H1 (cell line): ENCODE measurements around the gene CDCP1. TPM values are rescaled to one million over a fixed set of nuclear protein-coding genes. Genes with fewer than 3 reads are reported as not detected.

Source experiments
- CTCF ChIA-PET: fragments of 300-600 bp; sonication (Branson Sonifier 250); formaldehyde crosslinking; loops from one replicate; lab custom pipeline; 2021; ENCODE audit not compliant: partially characterized antibody; lab: Charles Lee
- POLR2A ChIA-PET: fragments of 300-600 bp; sonication (Branson Sonifier 250); formaldehyde crosslinking; loops from one replicate; lab custom pipeline; 2021; ENCODE audit warnings: inconsistent platforms; ENCODE audit not compliant: partially characterized antibody; lab: Charles Lee
- DNase-seq, 2 experiments: peaks; one replicate each; pipeline versions ENCODE4 v3.0.0 to v3.0.0-alpha.2; 2010 to 2022; ENCODE audit warnings: low spot score in 2 of 2, low read depth in 1 of 2, mixed read lengths in 1 of 2
- FAIRE-seq: peaks from 2 replicates; lab custom pipeline; 2011; peaks lifted over from hg19 to GRCh38; lab: Jason Lieb, UNC
- H2AFZ ChIP-seq: 2 replicates; pipeline ENCODE4 v1.8.1; 2012; ENCODE audit warnings: low read length, inconsistent platforms
- H2AK5ac ChIP-seq: 2 replicates; pipeline ENCODE4 v1.6.1; 2013; ENCODE audit warnings: low read depth, low read length
- H2BK120ac ChIP-seq: replicated peaks from 2 replicates; pipeline ENCODE3; 2013; ENCODE audit warnings: low read depth, low read length, inconsistent platforms
- H2BK12ac ChIP-seq: 2 replicates; pipeline ENCODE4 v1.6.1; 2013; ENCODE audit warnings: low read depth, low read length
- H2BK15ac ChIP-seq: 2 replicates; pipeline ENCODE4 v1.6.1; 2013; ENCODE audit warnings: low read length
- H2BK20ac ChIP-seq: 2 replicates; pipeline ENCODE4 v1.6.1; 2013; ENCODE audit warnings: low read length
- H2BK5ac ChIP-seq: 2 replicates; pipeline ENCODE4 v1.6.1; 2013; ENCODE audit warnings: low read depth, low read length
- H3K14ac ChIP-seq: 2 replicates; pipeline ENCODE4 v1.6.1; 2013; ENCODE audit warnings: inconsistent platforms; ENCODE audit not compliant: insufficient read length
- H3K18ac ChIP-seq: 2 replicates; pipeline ENCODE4 v1.6.1; 2013; ENCODE audit warnings: low read length; ENCODE audit errors: extremely low read depth
- H3K23ac ChIP-seq: 2 replicates; pipeline ENCODE4 v1.6.1; 2013; ENCODE audit warnings: inconsistent platforms; ENCODE audit not compliant: insufficient read length
- H3K23me2 ChIP-seq: 2 replicates; pipeline ENCODE4 v1.6.1; 2013; ENCODE audit warnings: low read depth, low read length
- H3K27ac ChIP-seq: 2 replicates; pipeline ENCODE4 v1.6.1; 2011; ENCODE audit warnings: low read depth, low read length, inconsistent platforms
- H3K27me3 ChIP-seq, 4 experiments: replicated peaks in 1 of 4; 1 replicate in 1 of 4; 2 replicates in 3 of 4; pipeline versions ENCODE4 v1.6.1 to v1.8.1; 2011 to 2013; ENCODE audit warnings: low read length in 3 of 4, mild to moderate bottlenecking in 3 of 4, inconsistent platforms in 2 of 4, mixed read lengths in 2 of 4, moderate library complexity in 1 of 4; ENCODE audit not compliant: control insufficient read depth in 3 of 4, insufficient read depth in 3 of 4; ENCODE audit errors: extremely low read depth in 1 of 4
- H3K36me3 ChIP-seq, 4 experiments: 2 replicates each; pipeline versions ENCODE4 v1.6.1 to v1.8.1; 2011 to 2013; ENCODE audit warnings: mild to moderate bottlenecking in 4 of 4, low read length in 3 of 4, moderate library complexity in 2 of 4, control low read depth in 1 of 4, inconsistent platforms in 1 of 4; ENCODE audit not compliant: insufficient read depth in 4 of 4, control insufficient read depth in 2 of 4
- H3K4ac ChIP-seq: replicated peaks from 2 replicates; pipeline ENCODE3; 2013; ENCODE audit warnings: low read length, low read depth, mixed read lengths, inconsistent platforms; ENCODE audit not compliant: insufficient read length
- H3K4me1 ChIP-seq, 4 experiments: replicated peaks in 1 of 4; 1 replicate in 1 of 4; 2 replicates in 3 of 4; pipeline versions ENCODE4 v1.6.1 to v1.8.1; 2011 to 2013; ENCODE audit warnings: low read length in 3 of 4, inconsistent platforms in 2 of 4, mixed read lengths in 1 of 4; ENCODE audit not compliant: insufficient read depth in 4 of 4, control insufficient read depth in 3 of 4
- H3K4me2 ChIP-seq, 2 experiments: 2 replicates each; pipeline versions ENCODE4 v1.6.1 to v1.8.1; 2011 to 2013; ENCODE audit warnings: low read depth in 2 of 2, low read length in 2 of 2, control low read depth in 1 of 2, inconsistent platforms in 1 of 2, mild to moderate bottlenecking in 1 of 2; ENCODE audit not compliant: insufficient read depth in 1 of 2
- H3K4me3 ChIP-seq, 4 experiments: fragments of 200-600, 300-600 bp in 1 of 4; sonication (generic), shearing (Covaris generic), sonication (Bioruptor Twin) in 1 of 4; 2 replicates each; pipeline versions ENCODE4 v1.5.1 to v1.8.1; 2011 to 2016; ENCODE audit warnings: low read length in 4 of 4, low read depth in 3 of 4, control low read depth in 2 of 4, inconsistent platforms in 2 of 4, mild to moderate bottlenecking in 2 of 4, mixed read lengths in 1 of 4, moderate library complexity in 1 of 4; ENCODE audit not compliant: insufficient read depth in 2 of 4; ENCODE audit errors: extremely low read depth in 1 of 4
- H3K56ac ChIP-seq: replicated peaks from 2 replicates; pipeline ENCODE3; 2013; ENCODE audit warnings: low read depth, mild to moderate bottlenecking, mixed read lengths, low read length, inconsistent platforms; ENCODE audit not compliant: insufficient read length
- H3K79me1 ChIP-seq: 2 replicates; pipeline ENCODE4 v1.6.1; 2013; ENCODE audit warnings: low read depth, low read length, control low read depth
- H3K79me2 ChIP-seq, 2 experiments: 2 replicates each; pipeline versions ENCODE4 v1.6.1 to v1.8.1; 2012 to 2013; ENCODE audit warnings: low read length in 2 of 2, mild to moderate bottlenecking in 2 of 2, inconsistent platforms in 1 of 2; ENCODE audit not compliant: insufficient read depth in 2 of 2, control insufficient read depth in 1 of 2
- H3K9ac ChIP-seq, 4 experiments: replicated peaks in 1 of 4; 1 replicate in 1 of 4; 2 replicates in 3 of 4; pipeline versions ENCODE4 v1.6.1 to v1.8.1; 2011 to 2013; ENCODE audit warnings: low read depth in 3 of 4, low read length in 3 of 4, control low read depth in 2 of 4, mild to moderate bottlenecking in 2 of 4, moderate library complexity in 2 of 4, inconsistent platforms in 1 of 4; ENCODE audit errors: extremely low read depth in 1 of 4
- H3K9me3 ChIP-seq, 2 experiments: 2 replicates each; pipeline versions ENCODE4 v1.6.1 to v1.8.1; 2012 to 2013; ENCODE audit warnings: mild to moderate bottlenecking in 2 of 2, moderate library complexity in 2 of 2, control low read depth in 1 of 2, inconsistent platforms in 1 of 2, low read depth in 1 of 2, low read length in 1 of 2, mixed read lengths in 1 of 2; ENCODE audit not compliant: insufficient read depth in 2 of 2
- H4K20me1 ChIP-seq, 2 experiments: replicated peaks in 1 of 2; 2 replicates each; pipeline versions ENCODE3 to v1.8.1; 2011 to 2013; ENCODE audit warnings: inconsistent platforms in 2 of 2, low read length in 2 of 2, mild to moderate bottlenecking in 1 of 2; ENCODE audit not compliant: insufficient read depth in 2 of 2, control insufficient read depth in 1 of 2
- H4K5ac ChIP-seq: 2 replicates; pipeline ENCODE4 v1.6.1; 2013; ENCODE audit warnings: low read length, low read depth, mixed read lengths, inconsistent platforms; ENCODE audit not compliant: insufficient read length
- H4K8ac ChIP-seq: 2 replicates; pipeline ENCODE4 v1.8.0; 2013; ENCODE audit warnings: mild to moderate bottlenecking, moderate library complexity, low read length, inconsistent platforms; ENCODE audit not compliant: insufficient read depth; ENCODE audit errors: extremely low read depth
- H4K91ac ChIP-seq: replicated peaks from 2 replicates; pipeline ENCODE3; 2013; ENCODE audit warnings: low read length, mixed read lengths, inconsistent platforms; ENCODE audit not compliant: insufficient read length
- EZH2 ChIP-seq: fragments of 200-600 bp; sonication (generic); IDR thresholded peaks from 2 replicates; pipeline ENCODE4 v1.7.1; 2012; ENCODE audit warnings: low read depth, mild to moderate bottlenecking, moderate library complexity, low read length, inconsistent platforms; ENCODE audit not compliant: severe bottlenecking
- SP2 ChIP-seq: IDR thresholded peaks from 2 replicates; pipeline ENCODE4 v1.6.1; 2012; ENCODE audit warnings: mild to moderate bottlenecking, low read length, inconsistent platforms
- SUZ12 ChIP-seq: fragments of 200-600 bp; sonication (generic); IDR thresholded peaks from 2 replicates; pipeline ENCODE4 v1.6.1; 2012; ENCODE audit warnings: mild to moderate bottlenecking, inconsistent platforms, low read length, moderate library complexity, mixed read lengths
- whole genome bisulfite sequencing, 2 experiments: shearing (Covaris generic) in 1 of 2; methylation state at CpG; one replicate each; pipeline versions ENCODE4 v1.1.6 to v1.1.7; 2013 to 2015; ENCODE audit warnings: low lambda C conversion rate in 2 of 2, mixed read lengths in 2 of 2, inconsistent platforms in 1 of 2, low coverage in 1 of 2, missing lambda C conversion rate in 1 of 2; ENCODE audit not compliant: insufficient replicate concordance in 2 of 2, insufficient coverage in 1 of 2, insufficient read length in 1 of 2; ENCODE audit errors: extremely low coverage in 1 of 2, missing lambda C conversion rate in 1 of 2; 5-methylcytosine and 5-hydroxymethylcytosine counted together
- polyA plus RNA-seq, 7 experiments: library from polyadenylated mRNA; depleted of rRNA in 3 of 7; stranded (reverse) in 5 of 7; unstranded in 2 of 7; fragments of >200 nt in 5 of 7; fragments of 200-250 nt in 2 of 7; gene quantifications; 1 replicate in 5 of 7; 2 replicates in 1 of 7; 4 replicates in 1 of 7; pipeline versions ENCODE4 v1.2.1 to v1.2.3, GENCODE V29; 2011 to 2013; ENCODE audit warnings: missing spikeins in 2 of 7, mixed read lengths in 2 of 7
- total RNA-seq: library from RNA; stranded (reverse); fragmentation: NEBNext Ultra II Directional; extraction: Animal tissue kit (Norgen Biotek cat#: 25700); gene quantifications from 2 replicates; pipeline ENCODE4 v1.2.1, GENCODE V29; 2021
- TF ChIP-seq, protein P1 (sequence below): IDR thresholded peaks from 2 replicates; pipeline ENCODE4 v1.6.1; 2011; ENCODE audit warnings: low read depth, mild to moderate bottlenecking, low read length; ENCODE audit not compliant: insufficient read depth

CDCP1 gene
- total and polyA plus RNA-seq, 2 of the 8 experiments (the other 6 are each of a cell fraction or from before 2014, with no cell fraction given), result 10.0 to 23.3 TPM

DNA sequence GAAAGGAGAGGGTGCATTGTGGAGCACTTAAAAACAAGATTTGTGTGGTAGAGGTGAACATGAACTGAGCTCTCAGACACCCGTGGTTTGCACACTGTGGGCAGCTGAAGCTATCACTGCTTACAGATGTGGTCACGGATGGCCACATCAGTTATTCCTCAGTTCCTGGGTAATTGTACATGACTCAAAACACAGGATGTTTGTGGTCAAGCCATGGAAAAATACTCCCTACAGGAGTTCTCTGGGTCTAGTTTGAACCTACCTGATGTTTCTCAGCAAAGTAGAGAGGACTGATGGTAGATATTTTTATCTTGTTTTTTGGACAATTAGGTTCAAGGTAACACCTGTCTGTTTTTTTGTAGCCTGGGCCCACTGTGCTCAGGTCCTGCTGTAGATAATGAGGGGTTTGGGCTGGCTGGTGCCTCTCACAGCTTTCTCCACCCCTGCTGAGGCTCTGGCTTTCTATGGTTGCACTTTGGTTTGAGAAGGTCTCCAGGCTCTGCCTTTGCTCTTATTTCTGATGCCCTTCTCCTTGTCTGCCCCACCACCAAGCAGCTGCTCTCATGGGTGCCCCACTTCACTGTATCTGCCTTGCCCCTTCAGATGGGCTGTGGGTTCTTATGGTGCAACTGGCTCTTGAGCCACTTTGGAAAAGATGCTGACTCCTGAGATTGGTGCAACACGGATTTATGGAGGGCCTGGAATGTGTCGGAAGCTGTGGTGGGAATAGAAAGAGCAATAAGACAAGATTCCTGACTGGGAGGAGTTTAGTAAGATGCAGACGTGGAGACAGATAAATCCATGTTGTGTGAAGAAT lies 40.1 kb downstream of the CDCP1 start:
- Histone ChIP-seq H3K9me3 (no peaks in the 10 kb centered on the region), H3K79me1 (no peaks in the 10 kb centered on the region), H3K4me2 (no peak overlapping the region), H4K5ac (no peak overlapping the region), H3K36me3 (peaks cover 0 to 21% (median 3%) of the 10 kb centered on the region in 4 experiments; a peak in 4 of 8 replicates), H3K4me1 (no peaks in the 10 kb centered on the region), H3K23me2 (no peaks in the 10 kb centered on the region), H2BK120ac (no peak overlapping the region), H2BK20ac (no peak overlapping the region), H2BK12ac (no peak overlapping the region), H3K23ac (no peak overlapping the region), H3K27me3 (no peaks in the 10 kb centered on the region), H3K4ac (no peak overlapping the region), H3K14ac (no peak overlapping the region), H4K8ac (no peak overlapping the region), H4K91ac (no peak overlapping the region), H3K18ac (no peak overlapping the region), H2BK15ac (no peak overlapping the region), H3K79me2 (no peaks in the 10 kb centered on the region), H2BK5ac (no peak overlapping the region), H3K4me3 (no peak overlapping the region), H2AK5ac (no peak overlapping the region), H3K56ac (no peak overlapping the region), H3K27ac (no peak overlapping the region), H4K20me1 (no peaks in the 10 kb centered on the region), H2AFZ (no peak overlapping the region), H3K9ac (no peak overlapping the region)
- TF ChIP-seq, protein P1, sequence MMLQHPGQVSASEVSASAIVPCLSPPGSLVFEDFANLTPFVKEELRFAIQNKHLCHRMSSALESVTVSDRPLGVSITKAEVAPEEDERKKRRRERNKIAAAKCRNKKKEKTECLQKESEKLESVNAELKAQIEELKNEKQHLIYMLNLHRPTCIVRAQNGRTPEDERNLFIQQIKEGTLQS, result no peak
- TF ChIP-seq SP2 (no peak), SUZ12 (no peak), EZH2 (no peak)
- no peak for DNase-seq
- POLR2A ChIA-PET, result no interaction called here
- FAIRE-seq, result no peak
- CTCF ChIA-PET, result interaction anchor here (0.8 to 1.2 kb wide), 4 partner anchors 11 to 288 kb away, joined by 3 to 4 read pairs (median 3); no protein-coding TSS in a partner anchor
- WGBS, 2 experiments, result 86% methylated on average over 5 of the region's 5 CpGs; no CpG with 5 or more reads in 1 of the 2 experiments
